ENCODE measurements around the gene SPATC1L.
A peak's percentile ranks its signal among the peaks of the same experiment; 100 is the strongest.

SPATC1L gene

GRCh38 chr21:46214478-46215340 lies 30.4 kb upstream of the SPATC1L start:
- H3K4me3 ChIP-seq (ENCODE audit: control insufficient read depth, low read depth, low read length): no peak overlapping the region
- TF ChIP-seq CTCF (conservative IDR thresholded peaks at IDR 0.05; ENCODE audit: control insufficient read depth, insufficient read depth, low read depth, low read length): no peak
- DNase-seq (ENCODE audit: low read depth): no peak

- no peak overlapping the region for H3K4me3 ChIP-seq (ENCODE audit: control insufficient read depth, low read depth, low read length)
- no peak for TF ChIP-seq CTCF (conservative IDR thresholded peaks at IDR 0.05; ENCODE audit: control insufficient read depth, insufficient read depth, low read depth, low read length)
- DNase-seq (ENCODE audit: low read depth): no peak
These were observed 29.5 kb upstream of the SPATC1L start for GRCh38 chr21:46213620-46214286.

- DNase-seq (ENCODE audit: low read depth): no peak
- no peak overlapping the region for H3K4me3 ChIP-seq (ENCODE audit: control insufficient read depth, low read depth, low read length)
- no peak for TF ChIP-seq CTCF (conservative IDR thresholded peaks at IDR 0.05; ENCODE audit: control insufficient read depth, insufficient read depth, low read depth, low read length)
These were observed 28.6 kb upstream of the SPATC1L start for GRCh38 chr21:46212721-46213484.

- H3K4me3 ChIP-seq (ENCODE audit: control insufficient read depth, low read depth, low read length): no peak overlapping the region
- TF ChIP-seq CTCF (conservative IDR thresholded peaks at IDR 0.05; ENCODE audit: control insufficient read depth, insufficient read depth, low read depth, low read length): no peak
- peak; percentile 21 for DNase-seq (ENCODE audit: low read depth)
These were observed 27.8 kb upstream of the SPATC1L start for GRCh38 chr21:46211786-46212720.

- no peak for DNase-seq (ENCODE audit: low read depth)
- no peak overlapping the region for H3K4me3 ChIP-seq (ENCODE audit: control insufficient read depth, low read depth, low read length)
- TF ChIP-seq CTCF (conservative IDR thresholded peaks at IDR 0.05; ENCODE audit: control insufficient read depth, insufficient read depth, low read depth, low read length): no peak
These were observed 27.1 kb upstream of the SPATC1L start for GRCh38 chr21:46211376-46211775.

Data from fibroblast of mammary gland (primary cell).